DMS 273 (cell line): ENCODE data around the gene SLC9A7.

Experiments
- DNase-seq: peaks from one replicate; lab custom pipeline; 2025; ENCODE audit not compliant: unreplicated experiment; lab: John Stamatoyannopoulos, UW

The SLC9A7 gene

DNA sequence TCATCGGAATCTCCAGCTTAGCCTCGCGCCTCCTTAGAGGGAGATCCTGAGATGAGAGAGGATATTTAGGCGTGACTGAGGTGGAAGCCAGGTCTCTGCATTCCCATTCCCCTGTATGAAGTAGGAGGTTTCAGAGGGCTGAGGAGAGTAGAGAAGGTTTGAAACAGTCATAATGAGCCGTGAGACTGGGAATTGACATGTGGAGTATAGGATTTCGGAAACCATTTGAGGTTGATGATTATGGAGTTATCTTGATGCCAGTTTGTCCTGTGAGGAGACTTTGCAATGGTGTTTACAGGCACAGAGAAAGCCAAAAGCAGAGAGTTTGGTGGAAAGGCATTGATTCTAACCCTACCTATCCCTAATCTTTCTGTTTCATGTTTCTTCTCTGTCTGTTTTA is 183.3 kb downstream of the SLC9A7 start:
- peak; percentile 54 for DNase-seq

DNA sequence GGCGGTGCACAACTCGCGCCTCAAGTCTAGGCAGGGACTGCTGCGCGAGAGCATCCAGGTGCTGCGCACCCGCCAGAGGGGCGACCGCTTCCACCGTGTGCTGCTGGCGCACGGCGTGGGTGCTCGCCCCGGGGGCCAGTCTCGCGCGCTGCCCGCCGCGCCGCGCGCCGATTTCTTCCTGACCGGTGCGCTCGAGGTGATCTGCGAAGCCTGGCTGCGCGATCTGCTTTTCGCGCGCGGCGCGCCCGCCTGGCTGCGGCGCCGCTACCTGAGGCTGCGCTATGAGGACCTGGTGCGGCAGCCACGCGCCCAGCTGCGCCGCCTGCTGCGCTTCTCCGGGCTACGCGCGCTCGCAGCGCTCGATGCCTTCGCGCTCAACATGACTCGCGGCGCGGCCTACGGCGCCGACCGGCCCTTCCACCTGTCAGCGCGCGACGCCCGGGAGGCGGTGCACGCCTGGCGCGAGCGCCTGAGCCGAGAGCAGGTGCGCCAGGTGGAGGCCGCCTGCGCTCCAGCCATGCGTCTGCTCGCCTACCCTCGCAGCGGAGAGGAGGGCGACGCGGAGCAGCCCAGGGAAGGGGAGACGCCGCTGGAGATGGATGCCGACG is 184.0 kb downstream of the SLC9A7 start:
- peak; percentile 76 for DNase-seq

DNA sequence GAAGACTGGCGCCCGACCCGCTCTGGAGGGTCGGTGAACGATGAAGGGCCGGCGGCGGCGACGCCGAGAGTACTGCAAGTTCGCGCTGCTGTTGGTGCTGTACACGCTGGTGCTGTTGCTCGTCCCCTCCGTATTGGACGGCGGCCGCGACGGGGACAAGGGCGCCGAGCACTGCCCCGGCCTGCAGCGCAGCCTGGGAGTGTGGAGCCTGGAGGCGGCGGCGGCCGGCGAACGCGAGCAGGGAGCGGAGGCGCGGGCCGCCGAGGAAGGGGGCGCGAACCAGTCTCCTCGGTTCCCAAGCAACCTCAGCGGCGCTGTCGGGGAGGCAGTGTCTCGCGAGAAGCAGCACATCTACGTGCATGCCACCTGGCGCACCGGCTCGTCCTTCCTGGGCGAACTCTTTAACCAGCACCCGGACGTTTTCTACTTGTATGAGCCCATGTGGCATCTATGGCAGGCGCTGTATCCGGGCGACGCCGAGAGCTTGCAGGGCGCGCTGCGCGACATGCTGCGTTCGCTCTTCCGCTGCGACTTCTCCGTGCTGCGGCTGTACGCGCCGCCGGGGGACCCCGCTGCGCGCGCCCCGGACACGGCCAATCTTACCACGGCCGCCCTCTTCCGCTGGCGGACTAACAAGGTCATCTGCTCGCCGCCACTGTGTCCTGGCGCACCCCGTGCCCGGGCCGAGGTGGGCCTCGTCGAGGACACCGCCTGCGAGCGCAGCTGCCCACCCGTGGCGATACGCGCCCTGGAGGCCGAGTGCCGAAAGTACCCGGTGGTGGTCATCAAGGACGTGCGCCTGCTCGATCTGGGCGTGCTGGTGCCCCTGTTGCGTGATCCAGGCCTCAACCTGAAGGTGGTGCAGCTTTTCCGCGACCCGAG is 184.8 kb downstream of the SLC9A7 start:
- DNase-seq: peak; percentile 85

DNA sequence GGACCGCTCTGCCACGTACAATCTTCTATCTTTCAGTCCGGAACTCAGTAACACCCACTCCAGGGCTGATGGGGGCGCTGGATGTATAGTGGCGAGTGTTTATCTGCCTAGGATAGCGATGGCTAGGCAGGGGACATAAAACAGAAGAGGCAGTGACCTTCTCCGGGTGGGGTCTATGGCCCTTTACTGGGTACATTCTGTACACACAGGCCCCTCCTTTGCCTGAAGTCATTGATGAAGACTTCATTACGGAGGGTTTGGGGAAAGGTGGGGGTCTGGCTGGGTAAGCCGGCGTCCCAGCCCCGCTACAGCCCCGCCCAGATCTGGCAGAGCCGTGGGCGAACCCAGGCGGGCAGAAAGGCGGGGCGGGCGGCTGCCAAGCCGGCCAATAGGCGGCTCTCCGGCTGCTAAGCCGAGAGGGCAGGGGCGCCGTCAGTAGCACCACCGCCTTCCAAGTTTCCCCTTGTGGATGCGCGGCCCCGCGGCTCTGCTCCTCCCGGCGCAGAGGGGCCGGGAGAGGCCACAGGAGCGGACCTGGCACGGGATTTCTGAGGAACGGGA is 185.5 kb downstream of the SLC9A7 start, which contains the start of gene CHST7:
TSS of gene CHST7 (plus strand) at position 435 of the 561 bp plus-strand sequence. CDS start 167 bp downstream, outside the sequence.
- peak; percentile 88 for DNase-seq

DNA sequence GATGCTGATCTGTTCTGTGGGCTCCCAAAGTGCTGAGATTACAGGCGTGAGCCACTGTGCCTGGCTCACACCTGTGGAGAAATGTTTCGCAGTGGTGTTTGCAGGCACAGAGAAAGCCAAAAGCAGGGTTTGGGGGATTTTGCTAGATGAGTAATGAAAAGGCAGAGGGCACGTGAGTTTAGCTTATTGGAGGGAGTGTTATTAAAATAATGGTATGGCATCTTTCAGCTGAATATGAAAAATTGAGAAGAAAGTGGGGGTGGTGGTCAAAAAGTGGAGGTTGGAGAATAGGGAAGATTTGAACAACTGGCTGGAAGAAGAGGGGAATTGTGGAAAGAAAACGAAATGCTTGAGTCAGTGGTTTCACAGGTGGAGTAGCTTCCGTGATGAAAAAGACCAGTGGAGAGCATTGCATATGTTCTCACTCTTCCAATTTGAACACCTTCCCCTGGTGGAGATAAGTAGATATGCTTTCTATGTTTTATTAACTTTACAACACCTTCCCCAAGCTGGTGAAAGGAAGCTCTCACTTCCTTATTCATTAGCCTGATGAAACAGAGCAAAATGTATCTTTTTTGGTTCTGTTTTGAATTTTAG is 186.5 kb downstream of the SLC9A7 start:
- peak; percentile 14 for DNase-seq

DNA sequence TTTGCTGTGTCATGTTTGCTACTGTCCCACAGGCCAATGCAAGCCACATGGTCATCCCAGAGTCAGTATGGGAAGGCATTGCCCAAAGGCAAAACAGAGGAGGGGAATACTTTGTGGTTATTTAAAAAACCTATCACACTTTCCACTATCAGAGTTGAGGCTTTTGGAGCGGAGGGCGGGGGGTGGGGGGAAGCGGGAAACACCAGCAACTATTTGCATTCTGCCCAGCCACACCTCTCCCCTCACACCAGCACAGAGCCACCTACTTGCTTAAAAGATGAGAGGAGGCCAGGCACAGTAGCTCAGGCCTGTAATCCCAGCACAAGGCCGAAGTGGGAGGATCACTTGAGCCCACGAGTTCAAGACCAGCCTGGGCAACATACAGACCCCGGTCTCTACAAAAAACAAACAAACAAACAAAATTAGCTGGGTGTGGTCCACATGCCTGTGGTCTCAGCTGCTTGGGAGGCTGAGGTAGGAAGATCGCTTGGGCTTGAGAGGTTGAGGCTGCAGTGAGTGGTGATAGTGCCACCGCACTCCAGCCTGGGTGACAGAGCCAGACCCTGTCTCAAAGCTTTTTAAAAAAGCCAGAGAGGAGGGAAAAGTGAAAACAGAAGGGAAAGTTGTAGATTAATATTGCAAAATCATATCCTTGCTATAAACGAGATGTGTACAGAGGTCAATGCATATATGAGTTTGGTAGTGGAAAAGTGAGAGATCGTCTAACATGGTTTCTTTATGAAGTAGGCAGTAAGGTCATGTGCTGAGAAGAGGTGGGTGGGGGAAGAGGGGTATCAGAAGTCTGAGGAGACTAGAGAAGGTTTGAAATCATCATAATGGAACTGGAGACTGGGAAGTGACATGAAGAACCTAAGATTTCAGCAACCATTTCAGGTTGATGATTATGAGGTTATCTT is 187.2 kb downstream of the SLC9A7 start:
- no peak for DNase-seq

DNA sequence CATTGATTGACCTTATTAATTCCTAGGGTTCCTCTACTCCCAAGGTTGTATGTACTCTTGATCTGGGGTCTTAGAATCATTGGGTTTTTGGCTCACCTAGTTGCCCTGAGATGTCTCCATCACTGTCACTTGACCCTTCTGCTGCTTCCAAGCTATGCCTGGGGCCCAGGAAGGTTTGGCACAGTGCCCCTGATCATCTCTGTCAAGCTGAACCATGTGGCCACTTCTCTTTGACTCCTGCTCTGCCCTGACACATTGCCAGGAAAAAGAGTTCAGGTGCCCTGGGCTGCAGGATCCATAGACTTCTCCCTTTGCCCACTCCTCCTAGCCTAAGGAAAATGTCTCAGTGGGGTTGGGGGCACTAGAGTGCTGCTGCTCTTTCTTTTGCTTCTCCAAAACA is 189.3 kb downstream of the SLC9A7 start:
- DNase-seq: no peak

DNA sequence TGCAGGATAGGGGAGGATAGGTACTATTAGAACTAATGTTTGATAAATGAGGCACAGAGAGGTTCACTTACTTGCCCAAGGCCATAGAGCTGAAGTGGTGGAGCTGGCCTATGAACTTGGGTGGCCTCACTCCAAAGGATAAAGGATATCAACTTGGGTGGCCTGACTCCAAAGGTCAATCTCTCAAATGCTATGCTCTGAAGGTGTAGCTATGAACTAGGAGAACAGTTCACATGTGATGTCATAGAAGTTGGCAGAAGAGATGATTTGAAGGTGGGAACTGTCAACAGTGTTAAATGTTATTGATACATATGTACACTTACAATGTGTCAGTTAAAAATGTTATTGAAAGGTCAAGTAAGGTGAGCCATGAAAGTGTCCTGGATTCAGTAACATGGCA is 191.5 kb downstream of the SLC9A7 start:
- DNase-seq: no peak

DNA sequence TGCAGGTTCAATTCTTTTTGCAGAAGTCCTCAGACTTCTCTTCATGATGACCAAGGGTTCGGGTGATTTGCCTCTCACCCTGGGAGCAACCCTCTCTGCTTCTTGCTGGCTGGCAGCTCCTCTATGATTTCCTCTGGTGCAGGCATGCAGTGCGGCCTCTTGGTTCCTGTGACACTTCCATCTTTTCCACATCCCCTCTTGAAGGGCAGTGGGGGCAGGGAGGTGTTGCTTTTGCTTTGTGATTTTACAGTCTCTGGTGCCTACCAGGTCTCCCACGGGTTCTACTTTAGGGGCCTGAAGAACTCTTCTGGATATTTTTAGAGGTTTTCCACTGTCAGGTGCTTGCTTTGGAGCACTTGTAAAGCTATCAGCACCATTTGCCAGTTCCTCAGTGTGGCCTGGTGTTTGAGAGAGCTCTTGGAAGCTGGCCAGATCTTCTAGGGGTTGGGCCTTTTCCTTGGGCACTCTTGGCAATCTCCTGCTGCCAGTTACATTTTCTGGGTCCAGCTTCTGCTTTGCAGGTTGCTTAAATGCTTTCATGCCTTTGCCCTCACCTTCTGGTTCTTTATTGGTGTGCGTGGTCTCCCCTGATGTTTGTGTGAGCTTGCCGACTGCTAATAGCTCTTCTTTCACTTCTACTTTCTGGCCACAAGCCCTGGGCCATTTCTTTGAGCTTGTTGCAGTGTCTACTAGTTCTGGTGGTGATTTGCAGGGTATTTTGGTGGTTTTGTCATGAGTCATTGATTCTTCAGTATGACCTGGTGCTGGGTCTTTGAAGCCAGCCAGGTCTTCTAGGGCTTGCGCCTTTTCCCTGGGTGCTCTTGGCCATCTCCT is 196.9 kb downstream of the SLC9A7 start:
- peak; percentile 25 for DNase-seq

DNA sequence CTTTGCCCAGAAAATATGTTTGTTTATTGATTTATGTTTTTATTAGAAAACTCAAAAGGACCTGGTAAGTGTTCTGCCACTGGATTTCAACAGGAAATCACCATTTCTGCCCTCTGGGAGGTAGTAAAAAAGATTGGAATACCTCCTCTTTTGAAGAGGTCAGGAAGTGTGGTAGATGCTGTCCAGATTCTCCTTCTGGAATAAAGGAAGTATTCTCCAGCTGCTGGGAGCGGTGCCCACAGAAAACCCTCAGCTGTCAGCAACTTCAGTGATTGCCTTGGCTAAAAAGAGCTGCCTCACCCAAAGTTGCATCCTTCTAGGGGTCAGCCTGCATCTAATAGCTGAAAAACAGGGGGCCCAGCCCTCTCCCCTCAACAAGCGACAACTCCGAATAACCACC is 199.9 kb downstream of the SLC9A7 start:
- no peak for DNase-seq

DNA sequence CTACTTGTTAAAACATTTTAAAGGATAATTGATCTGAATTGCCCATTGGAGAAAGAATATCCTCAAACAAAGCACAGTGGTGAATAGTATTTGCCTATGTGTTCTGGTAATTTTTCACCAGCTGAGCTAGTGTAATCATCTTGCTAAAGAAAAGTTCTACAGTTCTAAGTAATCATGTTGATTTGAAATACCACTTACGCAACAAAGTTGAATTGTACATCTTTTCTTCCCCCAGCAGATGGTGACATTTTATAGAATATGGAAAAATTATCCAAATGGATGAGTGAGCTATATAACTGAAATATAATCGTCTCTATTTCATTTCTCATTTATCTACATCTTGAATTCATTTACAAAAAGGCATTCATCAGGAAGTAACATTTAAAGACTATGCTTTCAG is 204.0 kb downstream of the SLC9A7 start:
- peak; percentile 41 for DNase-seq

DNA sequence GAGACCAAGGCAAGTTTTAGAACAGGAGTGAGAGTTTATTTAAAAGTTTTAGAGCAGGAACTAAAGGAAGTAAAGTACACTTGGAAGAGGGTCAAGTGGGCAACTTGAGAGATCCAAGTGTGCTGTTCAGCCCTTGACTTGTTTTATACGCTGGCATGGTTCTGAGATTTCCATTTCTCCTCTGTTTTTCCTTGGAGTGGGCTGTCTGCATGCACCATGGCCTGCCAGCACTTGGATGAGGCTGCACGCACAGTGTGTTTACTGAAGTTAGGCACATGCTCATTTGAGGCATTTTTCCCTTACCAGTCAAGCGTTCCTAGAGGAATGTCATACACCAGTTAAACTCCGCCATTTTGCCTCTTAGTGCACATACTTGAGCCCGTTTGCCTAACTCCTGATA is 205.0 kb downstream of the SLC9A7 start:
- no peak for DNase-seq

DNA sequence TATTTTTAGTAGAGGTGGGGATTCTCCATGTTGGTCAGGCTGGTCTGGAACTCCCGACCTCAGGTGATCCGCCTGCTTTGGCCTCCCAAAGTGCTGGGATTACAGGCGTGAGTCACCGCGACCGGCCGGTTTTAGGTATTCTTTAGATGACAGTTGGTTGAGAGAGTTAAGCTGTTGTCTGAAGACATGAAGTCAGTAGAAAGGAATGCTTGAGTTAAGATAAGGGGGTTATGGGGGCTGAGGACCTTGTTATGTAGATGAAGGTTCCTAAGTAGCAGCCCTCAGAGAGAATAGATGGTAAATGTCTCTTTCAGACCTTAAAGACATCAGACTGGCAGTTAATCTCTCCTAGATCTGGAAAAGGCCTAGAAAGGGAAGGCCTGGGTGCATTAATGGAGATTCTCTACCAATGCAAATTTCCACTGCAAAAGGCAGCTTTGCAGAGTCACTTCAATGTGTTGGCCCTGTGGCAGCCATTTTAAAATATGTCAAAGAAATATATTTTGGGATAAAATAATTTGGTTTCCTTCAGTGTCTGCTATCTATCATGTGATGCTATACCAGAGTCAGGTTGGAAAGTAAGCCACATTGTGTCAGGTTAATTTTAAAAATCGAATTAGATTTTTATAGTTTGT is 207.3 kb downstream of the SLC9A7 start:
- DNase-seq: no peak

DNA sequence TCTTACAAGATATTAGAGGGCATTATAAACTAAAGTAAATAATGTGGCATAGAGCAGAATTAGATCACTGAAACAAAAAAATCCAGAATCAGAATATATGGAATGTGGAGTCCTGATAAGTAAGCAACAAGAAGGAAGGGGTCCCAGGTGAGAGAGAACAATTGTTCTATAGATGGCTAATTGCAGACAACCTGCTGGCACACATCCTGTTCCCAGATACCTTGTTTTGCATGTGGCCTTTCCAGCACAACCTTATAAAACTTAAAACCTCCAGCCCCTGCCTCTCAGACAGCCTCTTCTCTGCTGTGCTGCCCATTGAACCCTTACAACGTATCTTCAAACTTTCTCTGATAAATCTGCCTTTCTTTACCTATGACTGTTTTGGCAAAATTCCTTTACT is 209.0 kb downstream of the SLC9A7 start:
- DNase-seq: no peak
